Right ventricle myocardium inferior (tissue), 1 donor: Measurements from ENCODE around the gene ZNF324B. TPM values are rescaled to one million over a fixed set of nuclear protein-coding genes. Genes with fewer than 3 reads are reported as not detected.
A peak's percentile ranks its signal among the peaks of the same experiment; 100 is the strongest.
"Not testable (repeated sequence)": the region's sequence is repeated elsewhere in the genome, so short reads cannot be mapped to it uniquely, and the experiment has no call there.

ENCODE experiments used
- ATAC-seq: fragments of 200-7000 bp; cut with Tn5 transposase; one replicate; pipeline ENCODE4 v1.9.1; 2020; ENCODE audit warnings: mild to moderate bottlenecking, moderate library complexity
- DNase-seq: peaks from one replicate; pipeline ENCODE4 v3.0.0; 2021; ENCODE audit errors: missing footprints
- intact Hi-C: fragments of 100-400 bp; cut with DNase I; formaldehyde crosslinking; loops from one replicate; pipeline ENCODE4 v1.11.0; 2022
- long read RNA-seq: library from polyadenylated mRNA; unstranded; transcript quantifications from one replicate; pipeline ENCODE4 v2.0.0, GENCODE V29; 2021
- total RNA-seq: library from RNA; stranded (reverse); fragmentation: NEBNext Ultra II Directional; extraction: Animal tissue kit (Norgen Biotek cat#: 25700); gene quantifications from one replicate; pipeline ENCODE4 v1.2.1, GENCODE V29; 2021
- donor health status: DM: no; HTN: yes; CAD: no; lungs with severe emphysema.

The ZNF324B gene
- 3.2 TPM for total RNA-seq
- long read RNA-seq, transcript ZNF324B-201 (4 exons, 2,996 nt), result major isoform, 5 of 6 reads
- long read RNA-seq, partial matches to known transcripts, result 0 of 6 reads
- long read RNA-seq, other reads (novel, unspliced or antisense), result 1 of 6 reads

DNA sequence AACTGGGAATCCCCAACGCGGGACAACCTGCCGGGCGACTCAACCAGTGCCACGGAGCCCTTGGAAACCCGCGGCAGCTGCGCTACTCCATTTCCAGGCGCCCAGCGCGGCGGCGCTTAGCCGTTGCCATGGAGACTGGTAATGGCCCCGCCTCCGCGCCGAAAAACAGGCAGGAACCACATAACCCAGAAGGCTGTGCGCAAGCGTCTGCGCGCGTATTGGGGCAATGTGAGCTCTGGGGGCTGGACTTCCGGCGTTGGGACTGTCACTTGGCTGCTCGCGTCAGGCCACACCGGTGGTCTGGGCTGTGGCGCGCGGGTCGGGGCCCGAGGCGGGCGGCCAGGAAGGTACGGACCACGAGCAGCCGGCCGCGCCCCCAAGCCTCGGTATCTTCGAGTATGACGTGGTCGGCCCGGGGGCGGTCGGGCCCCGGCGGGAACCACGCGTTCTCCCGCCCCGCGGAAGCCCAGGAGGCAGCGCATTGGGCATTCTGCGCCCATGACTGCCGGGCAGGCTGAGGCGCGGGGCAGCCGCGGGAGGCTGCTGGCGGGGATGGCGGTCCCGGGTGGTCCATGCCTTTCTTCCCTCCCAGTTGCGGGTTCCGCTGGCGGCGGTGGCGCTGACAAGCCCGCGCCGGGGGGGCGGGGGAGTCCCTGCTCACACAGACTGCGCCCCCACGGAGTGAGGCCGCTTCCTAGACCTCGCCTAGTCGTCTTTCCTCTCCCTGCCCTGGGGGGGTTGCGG is at the start of gene ZNF324B:
ZNF324B (plus strand) TSS at position 265 of the 744 bp plus-strand sequence. CDS start 2,080 bp downstream, outside the sequence.
- ATAC-seq, result peak; percentile 98
- DNase-seq, result peak; percentile 99
- intact Hi-C loops, result loop anchor here (1.0 kb wide), 1 partner anchor 11 kb away; the partner anchor contains the start of gene ZNF132

DNA sequence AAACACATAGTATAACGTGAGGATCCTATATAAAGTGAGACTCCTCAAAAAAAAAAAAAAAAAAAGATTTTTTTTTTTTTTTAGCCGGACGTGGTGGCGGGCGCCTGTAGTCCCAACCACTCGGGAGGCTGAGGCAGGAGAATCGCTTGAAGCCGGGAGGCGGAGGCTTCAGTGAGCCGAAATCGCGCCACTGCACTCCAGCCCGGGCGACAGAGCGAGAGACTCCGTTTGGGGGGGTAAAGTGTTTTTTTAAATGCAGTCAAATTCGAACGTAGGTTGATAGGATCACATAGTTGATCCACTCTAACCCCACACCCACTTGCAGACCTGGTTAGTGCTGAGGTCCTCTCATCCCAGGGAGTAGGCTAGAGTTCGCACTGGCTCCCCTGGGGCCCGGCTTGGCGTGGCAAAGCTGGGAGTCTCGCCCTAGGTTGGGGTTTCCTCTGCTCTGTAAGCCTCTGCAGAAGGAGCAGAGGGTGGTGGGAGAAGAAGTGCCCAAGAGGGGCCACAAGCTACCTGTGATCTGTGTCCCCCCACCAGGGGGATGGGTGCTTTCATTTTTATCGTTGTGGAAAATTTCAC is 49.5 kb upstream of the ZNF324B start:
- DNase-seq (no peak), ATAC-seq (no peak)
- intact Hi-C loops, result no loop called here

DNA sequence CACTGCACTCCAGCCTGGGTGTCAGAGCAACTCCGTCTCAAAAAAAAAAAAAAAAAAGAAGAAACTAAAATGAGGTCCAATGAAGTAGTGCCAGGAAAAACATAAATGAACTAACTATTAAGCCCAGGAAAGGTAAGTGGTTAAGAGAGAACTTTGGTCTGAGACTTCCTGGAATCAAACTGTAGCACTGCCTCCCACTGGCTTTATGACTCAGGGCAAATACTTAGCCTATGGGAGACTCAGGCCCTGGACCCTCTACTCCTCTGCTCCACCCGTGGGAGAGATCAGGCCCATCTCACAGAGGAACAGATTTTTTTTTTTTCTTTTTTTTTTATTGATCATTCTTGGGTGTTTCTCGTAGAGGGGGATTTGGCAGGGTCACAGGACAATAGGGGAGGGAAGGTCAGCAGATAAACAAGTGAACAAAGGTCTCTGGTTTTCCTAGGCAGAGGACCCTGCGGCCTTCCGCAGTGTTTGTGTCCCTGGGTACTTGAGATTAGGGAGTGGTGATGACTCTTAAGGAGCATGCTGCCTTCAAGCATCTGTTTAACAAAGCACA is 47.4 kb upstream of the ZNF324B start:
- ATAC-seq, DNase-seq, intact Hi-C loops: not testable (repeated sequence)

DNA sequence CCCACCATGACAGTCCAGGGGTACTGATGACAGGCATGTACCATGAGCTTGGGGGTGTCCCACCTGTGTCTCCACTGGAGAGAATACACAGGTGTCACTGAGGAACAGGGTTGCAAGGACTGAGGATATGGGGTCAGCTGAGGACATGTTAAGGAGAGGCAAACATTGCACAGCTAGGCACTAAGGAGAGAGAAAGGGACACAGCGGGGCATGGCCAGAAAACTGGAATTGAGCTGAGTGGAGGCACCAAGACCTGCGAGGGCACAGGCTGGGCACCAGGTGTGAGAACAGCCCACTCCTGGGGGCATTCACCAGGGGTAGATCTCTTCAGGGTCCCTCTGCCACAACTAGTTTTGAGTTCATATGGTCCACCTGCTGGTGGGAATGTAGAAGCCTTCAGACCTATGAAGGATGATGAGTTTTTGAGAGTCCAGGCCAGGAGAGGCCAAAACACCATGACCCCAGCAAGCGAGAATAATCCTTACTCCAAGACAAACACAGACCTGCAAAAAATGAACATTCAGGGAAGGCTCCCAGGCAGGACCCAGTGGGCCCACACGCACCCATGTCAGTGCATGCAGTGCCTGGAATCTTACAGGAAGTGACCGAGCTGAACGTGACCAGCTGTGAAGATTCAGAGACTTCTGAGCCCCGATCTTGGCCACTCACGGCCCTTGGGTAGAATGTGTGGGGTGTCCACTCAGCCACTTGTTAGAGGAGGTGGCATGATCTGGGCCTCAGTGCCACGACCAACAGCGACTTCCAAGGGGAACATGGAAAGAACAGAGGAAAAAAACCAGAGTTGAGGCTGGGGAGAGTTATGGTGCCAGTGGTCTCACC is 44.4 kb upstream of the ZNF324B start:
- no peak for DNase-seq
- intact Hi-C loops, result no loop called here

DNA sequence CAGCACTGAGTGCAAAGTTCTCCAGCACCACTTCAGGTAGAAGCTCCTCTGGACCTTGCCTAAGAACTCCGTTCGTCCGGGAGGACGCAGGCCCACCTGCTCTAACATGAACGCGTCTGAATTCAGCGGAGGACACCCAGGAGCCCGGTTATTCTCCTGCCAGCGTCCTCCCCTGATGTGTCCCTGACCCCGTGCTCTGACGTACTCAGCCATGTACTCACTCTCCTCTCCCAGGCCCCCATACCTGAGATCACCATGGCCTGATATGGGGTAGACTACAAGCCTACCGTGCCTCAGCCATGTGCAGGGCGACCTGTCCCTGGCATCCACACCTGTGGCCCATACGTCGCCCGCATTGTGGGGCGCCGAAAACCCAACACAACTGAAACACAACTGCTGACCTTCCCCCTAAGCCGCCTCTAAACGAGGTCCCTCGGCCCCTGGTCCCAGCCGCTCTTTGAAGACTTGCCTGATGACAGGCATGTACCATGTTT is 43.7 kb upstream of the ZNF324B start:
- intact Hi-C loops, result loop anchor here (1.0 kb wide), 1 partner anchor 45 kb away; the partner anchor contains the start of gene ZNF497
- peak; percentile 1 for ATAC-seq
- no peak for DNase-seq

More for the DNA sequence above, 44.4 kb upstream of the ZNF324B start:
- no peak for ATAC-seq

DNA sequence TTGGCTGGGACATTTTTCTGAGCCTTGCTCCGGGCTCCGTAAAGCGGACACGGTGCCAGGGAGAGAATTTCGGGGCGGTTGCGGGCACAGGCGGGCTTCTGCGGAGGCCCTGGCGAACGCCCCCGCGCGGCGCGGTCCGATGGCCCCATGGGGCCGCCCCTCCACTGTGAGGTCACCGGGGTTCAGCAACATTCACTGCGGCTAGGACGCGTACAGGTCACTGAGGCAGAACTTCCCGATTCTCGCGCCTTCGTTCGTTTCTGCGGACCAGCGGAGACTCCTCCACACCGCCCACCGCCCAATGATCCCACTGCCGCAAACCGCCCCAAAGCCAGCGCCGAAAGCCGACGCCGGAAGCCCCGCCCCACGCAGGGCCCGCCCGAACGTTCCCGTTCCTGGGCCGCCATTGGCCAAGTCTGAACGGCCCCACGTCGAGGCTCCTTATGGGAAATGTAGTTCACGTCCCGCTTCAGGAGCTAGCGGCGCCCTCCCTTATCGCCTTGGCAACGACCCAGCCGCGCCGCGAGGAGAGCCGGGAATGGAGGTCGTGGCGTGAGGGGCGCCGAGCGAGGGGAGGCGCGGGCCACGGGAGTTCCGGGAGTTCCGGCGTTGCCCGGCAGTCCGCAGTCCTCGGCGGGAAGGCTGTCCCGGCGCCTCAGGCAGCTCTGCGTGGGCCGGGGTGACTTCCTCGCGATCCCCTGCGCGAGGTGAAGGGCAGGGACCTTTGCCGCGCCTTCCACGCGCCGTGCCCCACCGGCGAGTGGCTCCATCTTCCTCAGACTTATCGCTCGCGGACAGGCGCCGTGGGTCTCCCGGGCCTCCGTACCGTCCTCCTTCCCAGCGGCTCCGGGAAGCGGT is 43.0 kb upstream of the ZNF324B start, which contains the start of gene ZNF584:
ZNF584 (plus strand) TSS at position 498 of the 858 bp plus-strand sequence. CDS start 499 bp downstream, outside the sequence.
- ATAC-seq, result peak; percentile 99
- intact Hi-C loops, result loop anchor here (1.0 kb wide), 1 partner anchor 46 kb away; the partner anchor contains the start of gene ZNF497
- peak; percentile 98 for DNase-seq

DNA sequence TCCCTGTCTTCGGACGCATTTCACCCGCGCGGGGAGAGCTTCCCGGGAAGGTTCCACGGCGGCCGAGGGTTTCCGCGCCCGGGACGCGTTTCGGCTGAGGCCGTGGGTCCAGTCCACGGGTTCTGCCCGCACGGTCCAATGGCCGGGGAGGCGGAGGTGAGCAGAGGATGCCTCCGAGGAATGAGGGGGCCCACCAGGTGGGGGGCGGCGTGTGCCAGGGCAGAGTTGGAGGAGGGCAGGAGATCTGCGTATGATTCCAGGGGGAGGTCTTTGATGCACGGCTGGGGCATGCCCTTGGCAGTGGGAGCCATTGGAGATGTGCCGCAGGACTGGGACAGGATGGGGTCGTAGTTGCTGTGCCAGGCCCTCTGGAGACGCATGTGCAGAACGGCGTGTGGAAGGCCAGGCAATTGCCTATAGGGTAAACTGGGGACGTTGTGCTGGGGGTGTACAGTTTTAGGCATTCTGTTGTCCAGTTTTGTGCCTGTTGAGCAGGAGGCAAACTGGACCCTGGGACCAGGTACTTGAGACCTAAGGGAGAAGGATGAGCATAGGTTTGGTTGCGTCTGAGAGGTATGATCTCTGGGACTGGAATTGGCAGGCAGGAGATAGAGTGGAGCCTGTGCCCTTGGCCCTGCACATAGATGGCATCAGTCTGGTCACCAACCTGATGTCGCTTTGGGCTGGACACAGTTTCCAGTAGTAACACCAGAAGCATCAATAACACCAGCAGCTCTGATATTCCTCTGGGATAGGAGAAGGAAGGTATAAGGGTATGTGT is 42.2 kb upstream of the ZNF324B start:
- peak; percentile 17 for ATAC-seq
- intact Hi-C loops, result no loop called here
- DNase-seq, result no peak

DNA sequence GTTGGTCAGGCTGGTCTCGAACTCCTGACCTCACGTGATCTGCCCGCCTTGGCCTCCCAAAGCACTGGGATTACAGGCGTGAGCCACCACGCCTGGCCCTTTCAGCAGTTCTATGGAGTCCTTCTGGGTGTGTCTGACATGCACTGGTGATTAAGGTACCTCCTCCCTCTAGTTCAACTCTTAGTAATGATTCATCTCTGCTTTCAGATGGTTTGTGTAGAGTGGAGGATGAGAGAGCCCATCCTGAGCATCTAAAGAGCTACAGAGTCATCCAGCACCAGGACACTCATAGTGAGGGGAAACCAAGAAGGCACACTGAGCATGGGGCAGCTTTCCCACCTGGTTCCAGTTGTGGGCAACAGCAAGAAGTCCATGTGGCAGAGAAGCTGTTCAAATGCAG is 34.8 kb upstream of the ZNF324B start:
- ATAC-seq (no peak), DNase-seq (no peak)
- intact Hi-C loops, result no loop called here

DNA sequence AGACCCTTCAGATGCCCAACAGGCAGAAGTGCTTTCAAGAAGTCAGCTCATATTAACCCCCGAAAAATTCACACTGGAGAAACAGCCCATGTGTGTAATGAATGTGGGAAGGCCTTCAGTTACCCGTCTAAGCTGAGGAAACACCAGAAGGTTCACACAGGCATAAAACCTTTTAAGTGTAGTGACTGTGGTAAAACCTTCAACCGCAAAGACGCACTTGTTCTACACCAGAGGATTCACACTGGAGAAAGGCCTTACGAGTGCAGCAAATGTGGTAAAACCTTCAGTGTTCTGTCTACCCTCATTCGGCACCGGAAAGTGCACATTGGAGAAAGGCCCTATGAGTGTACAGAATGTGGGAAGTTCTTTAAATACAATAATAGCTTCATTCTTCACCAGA is 34.4 kb upstream of the ZNF324B start:
- DNase-seq (no peak), ATAC-seq (no peak)
- intact Hi-C loops, result no loop called here

DNA sequence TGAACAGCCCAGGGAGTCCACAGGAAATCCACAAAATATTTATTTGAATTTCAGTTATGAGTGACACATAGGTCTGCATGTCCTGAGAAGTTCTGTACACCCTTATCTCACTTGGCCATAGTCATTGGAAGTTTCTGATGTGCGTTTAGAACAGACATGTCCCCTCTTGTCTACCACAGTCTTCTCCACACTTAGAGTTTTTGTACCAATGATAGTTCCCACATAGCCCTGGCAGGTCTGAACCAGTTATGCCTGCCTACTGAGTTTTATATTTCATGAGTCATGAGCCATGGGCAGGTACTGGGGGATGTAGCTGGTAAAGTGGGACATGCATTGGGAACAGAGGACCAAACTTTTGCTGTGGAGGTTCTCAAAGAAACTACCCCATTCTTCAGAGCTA is 22.8 kb upstream of the ZNF324B start:
- no peak for ATAC-seq
- intact Hi-C loops, result no loop called here
- no peak for DNase-seq

DNA sequence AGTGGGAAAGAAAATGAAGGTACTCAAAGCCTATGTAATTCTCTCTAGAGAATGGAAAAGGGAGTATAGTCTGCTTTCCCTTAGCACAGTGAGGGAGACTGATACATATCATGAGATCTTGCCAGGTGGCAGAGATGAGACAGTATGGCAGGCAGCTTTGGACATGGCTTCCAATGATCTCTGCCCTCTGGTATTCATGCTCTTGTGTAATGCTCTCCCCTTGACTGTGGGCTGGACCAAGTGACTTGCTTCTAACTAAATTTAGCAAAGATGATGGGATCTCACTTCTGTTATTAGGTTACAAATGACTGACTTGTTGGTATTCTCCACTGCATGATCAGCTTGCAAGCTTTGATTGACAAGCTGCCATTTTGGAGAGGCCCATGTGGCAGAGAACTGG is 21.7 kb upstream of the ZNF324B start:
- DNase-seq, result no peak
- no peak for ATAC-seq
- intact Hi-C loops, result no loop called here

DNA sequence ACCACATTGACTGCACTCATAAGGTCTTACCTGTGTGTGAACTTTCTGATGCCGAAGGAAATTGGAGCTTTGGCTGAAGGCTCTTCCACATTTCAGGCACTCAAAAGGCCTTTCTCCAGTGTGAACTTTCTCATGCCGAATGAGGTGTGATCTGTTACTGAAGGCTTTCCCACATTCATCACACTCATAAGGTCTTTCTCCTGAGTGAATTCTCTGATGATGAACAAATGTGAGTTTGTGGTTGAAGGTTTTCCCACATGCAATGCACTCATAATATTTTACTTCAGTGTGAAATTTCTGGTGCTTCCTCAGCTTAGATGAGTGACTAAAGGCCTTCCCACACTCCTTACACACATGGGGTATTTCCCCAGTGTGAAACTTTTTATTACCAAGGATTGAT is 17.2 kb upstream of the ZNF324B start:
- ATAC-seq, result no peak
- no peak for DNase-seq
- intact Hi-C loops, result no loop called here

DNA sequence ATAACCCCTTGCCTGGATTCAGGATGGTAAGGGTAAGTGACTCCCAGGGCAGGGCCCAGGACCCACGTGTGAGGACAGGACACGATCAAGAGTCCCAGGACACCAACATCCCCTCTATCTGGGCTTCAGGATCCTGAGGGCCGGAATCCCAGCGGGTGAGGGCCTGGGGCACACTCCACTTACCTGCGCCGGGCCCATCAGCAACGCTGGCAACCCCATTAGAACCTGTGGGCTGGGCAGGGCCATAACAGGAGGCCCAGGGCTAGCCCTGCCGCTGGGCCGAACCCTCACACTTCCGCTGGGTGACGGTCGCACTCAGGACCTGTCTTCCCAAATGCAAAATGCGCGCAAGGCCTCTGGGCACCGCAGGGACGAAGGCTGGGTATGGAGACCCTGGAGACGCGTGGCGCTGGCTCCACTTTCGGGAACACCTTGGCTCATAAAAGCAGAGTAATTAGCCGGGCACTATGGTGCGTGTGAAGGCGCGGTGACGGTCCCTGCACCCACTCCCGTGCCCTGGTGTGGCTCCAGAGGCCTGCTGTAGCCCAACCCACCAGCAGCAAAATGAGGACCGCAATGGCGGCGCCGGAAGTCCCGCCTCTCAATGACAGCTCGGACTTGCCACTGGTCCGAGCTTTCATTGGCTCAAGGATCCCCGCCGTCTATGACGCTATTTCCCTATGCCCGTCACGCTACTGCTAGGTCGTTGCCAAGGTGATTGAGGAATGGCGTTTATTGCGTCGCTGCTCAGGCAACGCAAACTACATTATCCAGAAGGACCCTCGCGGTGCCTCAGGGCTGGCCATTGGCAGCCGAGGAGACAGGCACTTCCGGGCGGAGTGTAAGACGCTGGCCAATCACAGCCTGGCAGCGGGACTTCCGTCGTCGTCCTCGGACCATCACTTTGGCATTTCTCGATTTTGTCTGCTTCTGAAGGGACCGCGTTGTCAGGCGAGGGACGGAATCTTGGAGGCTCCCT is 11.6 kb upstream of the ZNF324B start, which contains the start of gene ZNF132:
ZNF132 (minus strand) TSS at position 578 of the 979 bp plus-strand sequence; CDS start at position 246, 332 bp downstream.
- peak; percentile 98 for ATAC-seq
- intact Hi-C loops, result loop anchor here (1.0 kb wide), 1 partner anchor 11 kb away; the partner anchor contains the start of gene ZNF324B
- DNase-seq, result peak; percentile 98

DNA sequence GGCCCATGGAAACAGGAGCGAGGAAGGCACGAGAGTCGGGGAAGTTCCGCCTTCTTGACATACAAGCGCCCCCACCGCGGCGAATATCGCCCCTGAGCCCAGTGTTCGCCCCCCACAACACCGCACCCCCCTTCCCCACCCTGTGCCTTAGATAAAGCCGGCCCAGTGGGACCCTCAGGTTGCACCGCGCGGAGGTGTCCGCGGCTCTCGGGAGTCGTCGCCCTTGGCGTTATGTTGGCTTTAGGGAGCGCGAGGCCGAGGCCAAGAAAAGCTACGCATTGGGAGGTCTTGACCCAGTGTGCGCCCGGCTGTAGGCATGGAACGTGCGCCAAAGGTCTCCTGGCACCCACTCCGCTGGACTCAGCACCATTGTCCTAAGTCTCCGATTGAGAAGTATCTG is 10.9 kb upstream of the ZNF324B start:
- ATAC-seq, result peak; percentile 3
- no peak for DNase-seq
- intact Hi-C loops, result loop anchor here (1.0 kb wide), 1 partner anchor 11 kb away; the partner anchor contains the start of gene ZNF324B

DNA sequence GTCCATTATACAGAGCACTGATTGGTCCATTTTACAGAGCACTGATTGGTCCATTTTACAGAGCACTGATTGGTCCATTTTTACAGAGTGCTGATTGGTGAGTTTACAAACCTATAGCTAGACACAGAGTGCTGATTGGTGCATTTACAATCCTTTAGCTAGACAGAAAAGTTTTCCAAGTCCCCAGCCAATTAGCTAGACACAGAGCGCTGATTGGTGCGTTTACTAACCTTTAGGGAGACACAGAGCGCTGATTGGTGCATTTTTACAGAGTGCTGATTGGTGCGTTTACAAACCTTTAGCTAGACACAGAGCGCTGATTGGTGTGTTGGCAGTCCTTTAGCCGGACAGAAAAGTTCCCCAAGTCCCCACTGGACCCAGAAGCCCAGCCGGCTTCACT is 8.4 kb upstream of the ZNF324B start:
- intact Hi-C loops, ATAC-seq, DNase-seq: not testable (repeated sequence)
